ENCODE data around the gene SERINC5.
A peak's percentile ranks its signal among the peaks of the same experiment; 100 is the strongest.
"Not testable (repeated sequence)": the region's sequence is repeated elsewhere in the genome, so short reads cannot be mapped to it uniquely, and the experiment has no call there.

The SERINC5 gene

GRCh38 chr5:80255811-80256712, at the start of gene SERINC5:
Gene SERINC5, minus strand, starts transcription at chr5:80256048. Its CDS starts 126 bp downstream, at chr5:80255922.
- TF ChIP-seq MAX (IDR thresholded peaks at IDR 0.05; ENCODE audit: low read depth, low read length) = peak; percentile 19; the same call in 1 of the 2 replicates
- TF ChIP-seq POLR2A (IDR thresholded peaks at IDR 0.05; ENCODE audit: extremely low read depth, insufficient read length) = peak; percentile 97
- TF ChIP-seq CTCF (IDR thresholded peaks at IDR 0.05; ENCODE audit: low read depth, low read length) = no peak
- no peak for TF ChIP-seq MYC (IDR thresholded peaks at IDR 0.05; ENCODE audit: low read depth, low read length)
- DNase-seq (ENCODE audit: low read depth) = peak; percentile 89
- peak within 1 kb of the TSS; percentile 74 for H3K4me3 ChIP-seq (ENCODE audit: low read depth, low read length)

GRCh38 chr5:80302636-80303035, 46.8 kb upstream of the SERINC5 start:
- H3K4me3 ChIP-seq (ENCODE audit: low read depth, low read length) = no peak overlapping the region
- DNase-seq (ENCODE audit: low read depth) = no peak
- no peak for TF ChIP-seq POLR2A (IDR thresholded peaks at IDR 0.05; ENCODE audit: extremely low read depth, insufficient read length)
- no peak for TF ChIP-seq CTCF (IDR thresholded peaks at IDR 0.05; ENCODE audit: low read depth, low read length)
- no peak for TF ChIP-seq MAX (IDR thresholded peaks at IDR 0.05; ENCODE audit: low read depth, low read length)
- no peak for TF ChIP-seq MYC (IDR thresholded peaks at IDR 0.05; ENCODE audit: low read depth, low read length)

- not testable (repeated sequence) for H3K4me3 ChIP-seq (ENCODE audit: low read depth, low read length); DNase-seq (ENCODE audit: low read depth)
Observed at GRCh38 chr5:80301342-80301741, 45.5 kb upstream of the SERINC5 start.

- DNase-seq (ENCODE audit: low read depth) = not testable (repeated sequence)
Observed at GRCh38 chr5:80300796-80301195, 44.9 kb upstream of the SERINC5 start.

GRCh38 chr5:80300125-80300524, 44.3 kb upstream of the SERINC5 start:
- no peak for DNase-seq (ENCODE audit: low read depth)
- TF ChIP-seq MYC (IDR thresholded peaks at IDR 0.05; ENCODE audit: low read depth, low read length) (no peak), POLR2A (IDR thresholded peaks at IDR 0.05; ENCODE audit: extremely low read depth, insufficient read length) (no peak), CTCF (IDR thresholded peaks at IDR 0.05; ENCODE audit: low read depth, low read length) (no peak), MAX (IDR thresholded peaks at IDR 0.05; ENCODE audit: low read depth, low read length) (no peak)

More at GRCh38 chr5:80300796-80301195, 44.9 kb upstream of the SERINC5 start:
- H3K4me3 ChIP-seq (ENCODE audit: low read depth, low read length) = not testable (repeated sequence)

GRCh38 chr5:80299601-80300000, 43.8 kb upstream of the SERINC5 start:
- no peak for TF ChIP-seq CTCF (IDR thresholded peaks at IDR 0.05; ENCODE audit: low read depth, low read length)
- H3K4me3 ChIP-seq (ENCODE audit: low read depth, low read length) = no peak overlapping the region
- DNase-seq (ENCODE audit: low read depth) = no peak

More at GRCh38 chr5:80300125-80300524, 44.3 kb upstream of the SERINC5 start:
- no peak overlapping the region for H3K4me3 ChIP-seq (ENCODE audit: low read depth, low read length)

- TF ChIP-seq MYC (IDR thresholded peaks at IDR 0.05; ENCODE audit: low read depth, low read length) (no peak), MAX (IDR thresholded peaks at IDR 0.05; ENCODE audit: low read depth, low read length) (no peak), POLR2A (IDR thresholded peaks at IDR 0.05; ENCODE audit: extremely low read depth, insufficient read length) (no peak), CTCF (IDR thresholded peaks at IDR 0.05; ENCODE audit: low read depth, low read length) (no peak)
- no peak overlapping the region for H3K4me3 ChIP-seq (ENCODE audit: low read depth, low read length)
- DNase-seq (ENCODE audit: low read depth) = no peak
Observed at GRCh38 chr5:80296121-80296520, 40.3 kb upstream of the SERINC5 start.

All from NB4 (cell line).